ELR (cell line): Measurements from ENCODE around the gene CDH13.

Experiments
- DNase-seq: peaks from one replicate; pipeline ENCODE4 v3.0.0-alpha.2; 2015; ENCODE audit warnings: low read depth

The CDH13 gene

DNA sequence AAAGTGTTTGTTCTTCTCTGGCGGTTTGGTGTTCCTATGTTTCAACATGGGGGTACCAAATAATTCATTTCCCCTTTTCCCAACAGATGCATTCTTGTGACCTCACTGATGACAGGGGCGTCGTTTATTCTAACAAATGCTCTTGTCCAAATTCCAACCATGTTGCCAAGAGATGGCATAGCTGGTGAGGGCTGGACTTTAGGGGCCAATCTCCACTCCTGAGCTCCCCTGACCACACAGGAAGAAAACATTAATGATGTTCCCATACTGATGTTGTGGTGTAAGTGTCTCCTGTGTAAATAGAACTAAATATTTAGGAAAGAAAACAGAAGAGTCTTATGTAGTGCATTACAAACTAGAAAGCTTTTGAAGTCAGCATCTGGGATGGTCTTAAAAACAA is 431.6 kb downstream of the CDH13 start:
- no peak for DNase-seq

DNA sequence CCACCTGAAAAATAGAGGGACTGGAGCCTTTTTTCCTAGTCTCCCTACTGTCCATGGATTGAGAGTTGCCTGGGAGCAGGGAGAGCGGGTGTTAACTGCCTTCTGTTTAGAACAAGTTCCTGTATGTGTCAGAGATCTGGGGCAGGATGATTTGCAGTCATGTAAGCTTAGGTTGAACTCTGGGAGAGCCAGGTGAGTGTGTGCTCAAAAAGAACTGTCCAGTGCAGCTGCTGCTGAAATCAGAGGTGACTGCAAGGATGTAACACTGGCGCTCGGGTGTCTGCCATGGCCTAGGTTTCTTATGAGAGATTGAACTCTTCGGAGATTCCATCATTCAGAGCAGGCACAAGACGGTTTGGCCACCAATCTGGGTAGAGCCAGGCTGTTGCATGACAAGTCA is 432.5 kb downstream of the CDH13 start:
- no peak for DNase-seq

DNA sequence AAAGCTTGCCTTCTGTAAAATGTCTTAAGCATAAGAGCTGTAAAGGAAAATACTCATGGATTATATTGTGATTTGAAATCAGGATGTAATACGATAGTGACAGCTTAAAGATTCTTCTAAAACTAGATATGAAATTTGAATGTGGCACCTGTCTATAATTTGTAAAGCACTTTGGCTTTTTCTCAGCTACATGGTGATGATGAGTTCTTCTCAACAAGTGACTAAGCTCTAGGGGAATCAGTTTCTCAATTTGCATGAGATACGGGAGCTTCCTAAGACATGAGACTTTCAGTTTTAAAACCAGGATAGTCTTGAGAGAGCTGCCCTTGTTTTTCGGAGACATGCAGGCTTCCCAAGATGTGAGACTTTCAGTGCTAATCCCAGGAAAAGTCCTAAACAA is 439.2 kb downstream of the CDH13 start:
- no peak for DNase-seq

DNA sequence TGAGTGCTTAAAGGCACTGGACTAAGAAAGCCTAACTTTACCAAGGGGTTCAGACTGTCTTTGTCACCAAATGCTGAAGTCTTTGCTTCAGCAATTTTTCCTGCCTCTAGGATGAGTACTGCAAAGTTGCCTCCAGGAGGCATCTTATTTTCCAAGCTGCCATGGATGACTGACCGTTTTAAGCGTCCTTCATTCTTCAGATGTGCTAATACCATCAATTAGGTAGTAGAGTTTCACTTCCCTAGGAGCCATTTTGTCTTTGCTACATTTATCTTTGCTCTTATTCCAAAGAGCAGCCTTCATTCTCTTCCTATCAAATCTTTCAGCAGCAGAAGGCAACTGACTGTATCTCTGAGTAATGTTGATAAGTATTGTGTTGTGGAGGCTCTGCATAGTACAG is 440.1 kb downstream of the CDH13 start:
- no peak for DNase-seq

DNA sequence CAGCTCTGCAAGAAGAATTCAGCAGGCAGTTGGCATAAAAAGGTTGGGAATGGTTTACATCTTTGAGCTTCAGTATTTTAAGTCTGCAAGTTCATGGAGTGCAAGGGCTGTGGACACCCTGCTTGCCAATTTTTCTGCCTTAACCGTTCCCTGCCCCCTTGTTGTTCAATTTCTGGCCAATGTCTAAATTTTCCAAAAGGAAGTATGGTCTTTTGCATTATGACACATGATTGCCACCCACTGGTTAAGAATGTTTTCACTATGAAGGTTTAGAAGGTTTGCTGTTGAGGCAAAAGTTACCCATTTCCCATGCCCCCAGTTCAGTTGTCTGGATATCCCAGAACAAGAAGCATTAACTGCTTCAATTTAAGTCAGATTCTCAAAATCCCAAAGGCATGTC is 441.9 kb downstream of the CDH13 start:
- peak; percentile 31 for DNase-seq

DNA sequence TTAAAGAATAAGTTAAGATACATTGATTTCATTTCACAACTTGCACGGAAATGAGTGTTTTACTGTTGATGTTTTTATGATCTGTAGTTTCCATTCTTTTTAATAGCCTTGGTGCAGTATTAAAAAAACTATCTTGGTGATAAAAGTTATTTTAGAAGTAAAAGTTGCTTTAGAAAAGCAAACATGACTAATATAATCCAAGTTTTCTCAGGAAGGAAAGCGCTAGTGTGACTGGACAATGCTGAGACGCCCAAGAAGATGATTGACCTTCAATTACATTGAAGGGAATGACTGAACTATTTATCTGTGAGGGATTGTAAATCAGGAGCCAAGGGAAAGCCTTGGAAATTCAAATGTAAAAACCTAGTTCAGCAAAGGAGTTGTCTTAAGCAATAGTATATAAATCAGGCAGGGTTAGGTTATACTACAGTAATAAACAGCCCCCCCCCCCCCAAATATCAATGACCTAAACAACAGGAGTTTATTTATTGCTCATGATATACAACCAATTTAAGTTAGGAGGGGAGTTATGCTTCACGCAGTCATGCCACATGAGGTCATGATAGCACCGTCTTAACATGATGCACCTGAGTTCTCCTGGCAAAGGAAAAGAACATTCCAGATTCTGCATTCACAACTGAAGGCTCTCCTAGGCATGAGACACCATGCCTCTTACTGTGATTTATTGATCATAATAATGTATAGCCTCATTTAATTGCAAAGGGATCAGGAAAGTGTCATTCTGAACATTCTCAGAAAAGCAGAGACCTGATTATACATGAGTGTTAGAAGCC is 443.8 kb downstream of the CDH13 start:
- DNase-seq: no peak

DNA sequence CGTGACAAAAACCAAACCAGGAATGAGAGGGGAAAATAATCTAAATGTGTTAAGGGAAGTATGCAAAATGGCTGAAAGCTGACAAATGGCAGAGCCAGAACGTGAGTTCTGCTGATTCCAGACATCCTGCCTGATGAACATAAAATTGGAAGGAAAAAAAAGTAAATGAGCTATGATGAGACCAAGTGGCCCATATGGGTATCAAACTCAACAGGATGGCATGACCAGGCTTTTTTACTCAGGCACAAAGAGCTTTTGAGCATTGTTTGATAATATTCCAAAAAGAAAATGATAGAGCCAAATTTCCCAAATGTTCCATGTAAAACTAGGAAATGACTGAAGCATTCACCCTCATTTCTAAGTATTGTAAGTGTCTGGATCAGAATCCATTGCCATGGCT is 449.2 kb downstream of the CDH13 start:
- no peak for DNase-seq

DNA sequence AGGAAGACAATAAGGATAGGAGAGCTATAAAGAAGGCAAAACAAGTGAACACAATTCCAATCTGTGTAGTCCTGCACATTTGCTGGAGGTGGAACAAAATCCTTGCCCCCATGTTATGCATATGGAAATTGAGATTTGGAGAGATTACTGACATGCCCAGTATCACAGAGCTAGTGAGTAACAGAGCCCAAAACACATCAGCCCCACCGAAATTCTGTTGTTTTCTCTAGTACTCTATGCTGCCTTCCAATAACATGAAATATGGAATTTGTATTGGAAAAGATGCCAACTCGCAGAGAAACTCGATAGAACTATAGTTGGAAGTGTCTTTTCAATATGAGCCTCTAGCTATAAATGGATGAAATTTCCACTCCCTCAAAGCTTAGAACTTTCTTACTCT is 456.6 kb downstream of the CDH13 start:
- no peak for DNase-seq

DNA sequence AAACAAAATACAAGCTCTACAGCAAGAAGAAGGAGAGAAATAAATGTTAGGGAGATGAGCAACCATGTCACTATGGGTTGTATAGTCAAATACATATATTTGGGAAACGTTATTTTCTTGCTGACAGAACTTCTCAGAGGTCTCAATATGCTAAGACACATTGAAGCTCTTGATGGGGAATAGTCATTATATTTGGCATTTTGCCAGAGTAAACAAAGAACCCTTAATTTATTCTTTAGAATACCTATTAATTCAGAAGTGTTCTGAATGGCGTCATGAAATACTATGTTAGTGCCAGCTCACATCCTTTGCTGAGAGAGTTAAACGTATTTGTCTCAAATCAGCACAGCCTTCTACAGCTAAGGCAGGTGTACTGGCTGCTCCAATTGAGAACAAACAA is 458.9 kb downstream of the CDH13 start:
- no peak for DNase-seq

DNA sequence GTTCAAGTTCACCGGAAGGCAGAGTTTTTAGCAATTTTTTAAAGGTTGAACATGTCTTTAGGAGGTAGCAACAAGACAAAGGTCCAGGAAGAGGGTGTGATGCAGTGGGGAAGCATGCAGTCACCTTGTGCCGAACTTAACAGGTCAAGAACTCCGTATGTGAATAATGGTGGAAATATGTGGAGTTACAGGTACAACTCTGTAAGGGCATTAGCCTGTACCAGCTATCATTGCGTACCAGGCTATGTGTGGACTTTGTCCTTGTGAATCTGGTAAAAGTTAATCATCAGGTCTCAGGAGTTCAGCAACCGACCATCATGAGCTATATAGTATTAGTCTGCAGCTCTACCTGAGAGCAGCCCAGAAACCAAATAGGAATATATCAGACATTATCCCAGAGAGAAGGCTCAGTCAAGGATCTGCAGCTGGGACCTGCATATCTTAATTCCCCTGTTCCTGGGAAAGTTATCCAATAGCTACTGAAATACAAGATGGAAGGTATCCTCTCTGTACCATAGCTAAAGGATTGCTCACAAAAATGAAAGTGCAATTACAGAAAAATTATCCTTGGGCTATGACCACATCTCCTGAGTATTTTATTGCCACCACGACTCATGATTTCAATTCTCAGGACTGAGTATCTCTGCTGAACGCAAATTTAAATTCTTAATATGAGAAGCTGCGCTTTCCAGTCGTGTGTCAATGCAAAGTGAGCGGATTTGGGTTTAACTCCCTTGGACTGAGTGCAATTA is 469.3 kb downstream of the CDH13 start:
- DNase-seq: peak; percentile 35

DNA sequence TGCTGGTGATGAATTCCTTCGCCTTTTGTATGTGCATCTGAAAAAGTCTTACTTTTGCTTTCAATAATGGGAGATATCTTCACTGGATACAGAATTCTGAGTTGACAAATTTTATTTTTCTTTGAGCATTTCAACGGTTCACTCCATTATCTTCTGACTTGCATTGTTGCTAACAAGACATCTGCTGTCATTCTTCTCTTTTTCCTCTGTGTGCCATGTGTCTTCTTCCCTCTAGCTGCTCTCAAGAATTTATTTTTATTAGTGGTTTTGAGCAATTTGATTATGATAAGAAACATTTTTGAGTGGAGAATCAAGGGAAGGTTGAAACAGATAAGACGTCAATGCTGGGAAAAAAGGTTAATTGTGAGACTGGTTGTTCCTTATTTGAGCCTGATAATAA is 471.8 kb downstream of the CDH13 start:
- DNase-seq: no peak

DNA sequence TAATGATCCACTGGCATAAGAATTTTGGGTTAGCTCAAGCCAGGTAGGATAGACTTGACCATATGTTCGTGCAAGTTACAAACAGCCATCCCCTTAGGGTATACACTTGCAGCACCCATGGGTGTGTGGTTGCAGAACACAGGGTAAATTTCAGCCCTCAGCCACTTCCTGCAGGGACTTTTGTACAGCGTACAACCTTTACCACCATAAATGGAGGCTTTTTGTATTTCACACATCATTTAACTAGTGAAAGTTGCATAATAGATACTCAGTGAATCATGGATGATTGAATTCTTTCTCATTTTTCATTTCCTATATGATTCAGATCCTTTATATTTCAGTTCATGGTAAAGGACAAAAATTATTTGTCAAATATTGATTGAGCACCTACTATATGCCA is 473.9 kb downstream of the CDH13 start:
- peak; percentile 40 for DNase-seq

DNA sequence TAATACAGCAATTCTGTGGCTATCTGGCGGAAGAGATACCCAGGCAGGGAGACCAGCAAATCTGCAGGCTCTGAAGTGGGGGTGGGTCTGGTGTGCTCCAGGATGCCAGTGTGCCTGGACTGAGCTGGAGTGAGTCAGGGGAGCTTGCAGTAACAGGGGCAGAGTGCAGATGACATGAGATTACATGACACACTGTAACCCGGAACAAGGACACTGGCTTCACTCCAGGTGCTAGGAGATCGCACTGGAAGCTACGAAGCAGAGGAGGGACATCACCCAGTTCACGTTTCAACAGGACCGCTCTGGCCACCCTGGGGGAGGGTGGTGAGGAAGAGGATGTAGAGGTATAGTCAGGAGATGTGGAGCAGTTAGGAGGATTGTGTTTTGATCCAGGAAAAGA is 475.6 kb downstream of the CDH13 start:
- DNase-seq: no peak

DNA sequence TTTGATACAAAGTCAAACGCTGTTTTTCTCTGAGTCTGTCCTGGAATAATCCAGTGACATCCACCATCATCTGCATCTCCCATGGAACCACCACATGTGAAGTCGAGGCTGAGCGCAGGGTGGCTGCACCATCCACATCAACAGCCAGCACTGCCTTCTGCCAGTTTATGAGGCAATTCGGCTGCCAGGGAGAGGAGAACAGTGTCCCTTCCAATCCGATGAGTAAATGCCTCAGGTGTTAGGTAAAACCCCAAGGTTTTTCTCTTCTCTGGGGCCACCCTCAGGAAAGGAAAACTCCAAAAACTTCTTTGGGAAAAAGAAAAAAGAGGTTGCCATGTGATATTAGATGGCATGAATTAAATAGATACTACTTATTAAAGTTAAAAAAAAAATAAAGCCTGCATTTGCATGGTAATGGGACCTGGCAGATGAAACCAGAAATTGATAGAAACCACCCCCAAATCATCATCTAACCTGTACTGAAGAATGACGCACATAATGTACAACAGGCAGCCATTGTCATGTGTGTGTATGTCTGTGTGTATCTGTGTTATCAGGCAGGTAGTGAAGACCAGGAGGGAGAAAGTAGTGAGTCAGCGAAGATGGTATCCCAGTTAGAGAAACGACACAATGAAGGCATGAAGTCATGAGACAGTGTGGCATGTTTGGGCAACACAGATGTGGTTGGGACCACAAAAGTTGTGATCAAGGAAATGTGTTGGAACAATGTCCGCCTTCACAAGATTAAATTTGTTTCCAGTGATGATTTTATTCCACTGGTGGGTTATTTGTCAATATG is 478.7 kb downstream of the CDH13 start:
- DNase-seq: no peak

DNA sequence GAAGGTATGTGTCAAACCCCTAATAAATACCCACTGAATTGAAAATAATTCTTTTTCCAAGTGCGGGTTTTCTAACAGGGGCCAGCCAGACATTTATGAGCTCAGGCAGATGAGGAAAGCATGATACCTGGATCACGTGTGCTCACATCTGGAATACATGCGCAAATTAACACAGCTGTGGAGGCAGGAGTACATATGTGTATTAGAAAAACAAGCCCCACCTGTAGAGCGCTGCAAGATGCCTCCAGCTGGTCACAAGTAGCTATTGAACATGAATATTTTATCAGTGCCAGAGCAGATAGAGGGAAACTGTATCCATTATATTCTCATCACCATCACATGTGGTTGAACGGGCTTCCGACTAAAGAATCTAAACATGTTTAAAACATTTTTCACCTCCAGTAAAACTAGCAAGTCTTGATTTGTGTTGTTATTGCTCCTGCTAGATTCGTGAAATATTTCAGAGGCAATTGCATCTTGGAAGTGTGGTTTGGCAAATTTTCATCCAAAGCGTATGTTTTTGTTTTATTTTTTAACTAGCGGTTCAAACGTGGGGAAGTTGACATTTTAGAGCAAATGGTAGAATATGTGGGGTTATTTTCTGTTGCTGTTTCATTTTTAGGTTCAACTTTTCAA is 482.8 kb downstream of the CDH13 start:
- no peak for DNase-seq

DNA sequence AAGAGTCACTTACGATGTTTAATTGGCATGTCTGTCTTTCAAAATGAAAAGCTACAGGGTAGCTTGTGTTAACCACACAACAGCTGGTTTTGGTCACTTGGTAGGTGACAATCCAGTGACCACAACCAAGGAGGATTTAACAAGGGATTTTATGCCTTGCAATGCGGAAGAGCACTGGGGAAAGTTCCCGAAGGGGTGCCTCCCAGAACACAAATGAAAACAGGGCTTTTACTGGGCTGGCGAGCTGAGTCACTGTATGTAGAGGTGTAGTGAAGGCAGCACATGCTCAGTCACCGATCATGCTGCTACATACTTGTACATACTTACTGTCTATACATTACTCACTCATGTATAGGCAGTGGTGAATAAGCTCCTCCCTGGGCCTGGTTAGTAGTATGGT is 483.5 kb downstream of the CDH13 start:
- DNase-seq: no peak

DNA sequence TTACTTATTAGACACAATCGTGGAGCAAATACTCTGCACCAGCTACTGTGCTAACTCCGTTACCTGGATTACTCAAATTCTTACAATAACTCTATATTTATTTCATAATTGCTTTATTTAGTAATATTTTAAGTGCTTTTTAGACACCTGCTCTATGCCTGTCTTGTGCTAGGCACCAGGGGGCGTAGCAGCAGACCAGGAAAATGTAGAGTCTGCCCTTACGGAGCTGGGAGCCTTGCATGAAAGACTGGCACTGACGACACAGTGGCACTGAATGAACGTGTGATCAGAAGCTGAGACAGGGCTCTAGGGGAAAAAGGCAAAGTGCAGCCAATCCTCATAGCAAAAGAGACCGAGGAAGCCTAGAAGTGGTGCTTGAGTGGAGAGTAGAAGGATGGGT is 486.5 kb downstream of the CDH13 start:
- peak; percentile 38 for DNase-seq

DNA sequence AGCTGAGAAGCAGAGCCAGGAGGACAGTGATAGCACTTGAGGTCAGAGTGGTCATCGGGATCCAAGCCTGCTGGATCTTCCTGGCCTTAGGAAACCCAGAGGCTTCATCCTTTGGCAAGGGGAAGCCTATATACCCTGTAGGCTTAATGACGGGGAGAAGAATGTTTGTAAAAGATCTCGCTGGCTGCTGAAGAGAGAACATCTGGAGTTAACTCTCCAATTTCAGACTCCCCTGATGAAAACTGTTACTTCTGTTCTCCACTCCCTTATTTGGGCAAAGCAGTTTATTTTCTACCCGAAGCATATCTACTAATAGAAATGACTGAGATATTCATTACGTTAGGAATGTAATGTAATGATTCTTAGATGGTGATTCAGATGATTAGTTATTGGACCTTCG is 487.0 kb downstream of the CDH13 start:
- DNase-seq: no peak

DNA sequence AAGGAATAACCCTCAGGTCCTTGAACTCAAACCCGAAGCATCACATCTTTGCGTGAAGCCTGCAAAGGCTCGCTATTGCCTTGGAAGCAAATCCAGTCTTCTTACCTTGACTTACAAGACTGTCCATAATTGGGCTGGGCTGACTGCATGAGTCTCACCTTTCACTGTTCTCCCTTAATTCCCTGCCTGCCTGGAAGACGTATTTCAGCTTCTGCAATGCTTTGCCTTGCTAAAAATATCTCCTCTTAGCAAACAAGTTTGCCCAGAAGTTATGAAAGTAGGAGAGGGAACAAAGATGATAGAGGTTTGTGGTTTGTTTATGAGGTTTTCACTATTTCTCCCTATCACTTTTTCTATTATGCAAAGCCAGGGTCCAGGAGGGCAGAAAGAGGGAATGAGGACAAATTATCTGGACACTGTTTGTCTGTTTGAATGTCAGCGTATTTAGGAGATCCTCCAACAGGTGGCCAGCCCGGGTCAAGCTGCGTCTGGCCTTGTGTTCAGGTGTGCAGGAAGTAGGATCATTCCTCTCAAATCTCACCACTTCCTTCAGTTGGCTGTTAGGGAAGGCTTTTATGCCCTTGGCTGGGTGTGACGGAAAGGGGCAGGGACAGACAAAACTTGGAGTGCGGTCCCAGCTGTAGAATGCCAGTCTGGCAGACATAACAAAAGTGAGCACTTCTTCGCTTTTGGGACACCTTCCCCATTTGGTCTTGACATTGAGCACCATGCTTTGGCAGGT is 488.9 kb downstream of the CDH13 start:
- no peak for DNase-seq

DNA sequence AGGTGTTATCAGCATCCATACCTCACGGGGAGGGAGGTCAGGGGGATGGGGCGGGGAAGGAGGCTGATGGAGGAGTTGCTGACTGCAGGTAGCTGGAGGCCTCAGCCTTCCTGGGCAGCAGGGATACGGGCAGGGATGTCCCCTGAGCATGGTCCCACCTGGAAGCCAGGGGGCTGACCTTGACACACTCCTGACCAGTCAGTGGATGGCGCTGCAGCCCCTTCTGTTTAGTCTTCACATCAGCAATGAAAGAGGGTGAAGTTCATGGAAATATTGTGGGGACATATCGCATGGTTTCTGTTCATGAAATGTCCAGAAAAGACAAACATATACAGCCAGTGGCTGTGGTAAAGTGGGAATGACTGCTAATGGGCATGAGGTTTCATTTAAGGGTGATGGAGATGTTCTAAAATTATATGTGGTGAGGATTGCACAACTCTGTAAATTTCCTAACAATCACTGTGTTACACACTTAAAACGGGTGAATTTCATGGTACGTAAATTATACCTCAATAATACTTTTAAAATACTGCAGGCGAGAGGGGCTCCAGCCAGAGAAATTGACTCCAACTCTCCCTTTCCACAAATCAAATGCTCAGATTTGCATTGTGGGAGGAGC is 489.6 kb downstream of the CDH13 start:
- no peak for DNase-seq

DNA sequence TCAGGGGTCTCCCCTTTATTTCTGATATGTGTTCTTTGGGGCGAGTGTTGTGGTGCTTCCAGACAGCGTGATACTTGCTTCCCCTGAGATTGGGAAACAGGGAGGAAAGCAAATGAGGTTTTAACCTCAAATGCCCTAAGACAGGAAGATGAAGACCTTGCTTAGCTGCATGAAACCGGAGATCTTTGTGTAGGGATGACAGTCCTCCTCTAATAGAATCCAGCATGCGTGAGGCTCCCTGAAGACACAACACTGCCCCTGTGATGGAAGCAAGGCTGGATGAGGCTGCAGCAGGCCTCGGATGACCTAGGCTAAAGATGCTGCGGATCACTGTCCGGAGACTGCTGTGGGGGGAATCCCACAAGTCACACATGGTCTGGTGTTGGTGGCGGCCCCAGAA is 491.0 kb downstream of the CDH13 start:
- DNase-seq: no peak
